ENCODE measurements around the gene TMEM61. TPM values are rescaled to one million over a fixed set of nuclear protein-coding genes. Genes with fewer than 3 reads are reported as not detected.
A peak's percentile ranks its signal among the peaks of the same experiment; 100 is the strongest.

The TMEM61 gene
- total RNA-seq, 2 donors from 2014 or later, result not detected

DNA sequence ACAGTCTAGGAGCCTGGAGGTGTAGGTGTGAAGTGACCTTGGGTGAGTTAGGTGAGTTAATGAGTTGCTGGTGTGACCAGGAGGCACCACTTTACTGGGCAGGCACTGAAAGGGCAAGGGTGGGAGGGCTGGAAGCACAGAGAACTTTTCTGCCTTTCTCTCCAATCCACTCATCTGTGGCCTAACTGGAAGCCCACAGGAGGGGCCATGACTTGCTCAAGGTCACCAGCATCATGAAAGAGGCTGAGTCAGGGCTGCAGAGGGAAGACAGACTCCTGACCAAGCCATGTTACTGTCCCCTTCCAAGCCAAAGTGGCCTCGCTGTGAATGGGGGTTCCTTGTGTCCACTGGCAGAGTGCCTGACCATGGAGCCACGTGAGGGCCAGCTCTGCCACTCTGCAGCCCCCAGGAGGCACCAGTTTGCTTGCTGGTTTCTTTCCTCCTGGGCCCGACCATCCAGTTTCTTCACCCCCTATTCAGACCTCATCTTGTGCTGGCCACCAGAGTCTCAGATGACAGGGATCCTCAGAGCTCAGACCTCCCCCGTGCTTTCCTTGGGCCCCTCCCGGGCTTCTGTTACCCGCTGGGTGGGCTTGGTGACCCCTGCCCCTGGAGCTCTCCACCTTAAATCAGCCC, 14.0 kb downstream of the TMEM61 start:
- Mint-ChIP-seq H3K36me3 (ENCODE audit: low read depth) (no peaks in the 10 kb centered on the region), H3K27ac (peak overlapping the region; percentile 79), H3K4me3 (no peak overlapping the region), H3K4me1 (peaks cover 20% of the 10 kb centered on the region), H3K27me3 (peaks cover 7% of the 10 kb centered on the region)
- DNase-seq (no peak), ATAC-seq (no peak)
- H3K9me3 ChIP-seq (ENCODE audit: control insufficient read depth, low read length, poor library complexity, severe bottlenecking), result no peaks in the 10 kb centered on the region

GRCh38 chr1:54995013-54995760, 14.8 kb downstream of the TMEM61 start:
- H3K9me3 ChIP-seq (ENCODE audit: control insufficient read depth, low read length, poor library complexity, severe bottlenecking), result no peaks in the 10 kb centered on the region
- ATAC-seq (no peak), DNase-seq (no peak)
- Mint-ChIP-seq H3K36me3 (ENCODE audit: low read depth) (no peaks in the 10 kb centered on the region), H3K4me3 (peak overlapping the region; percentile 55), H3K4me1 (peaks cover 20% of the 10 kb centered on the region), H3K27me3 (peaks cover 7% of the 10 kb centered on the region), H3K27ac (peak overlapping the region; percentile 79)

- DNase-seq, result peak in 2 of 3 donors; percentile 22 to 23
- H3K4me3 Mint-ChIP-seq, result peak overlapping the region; percentile 55
Observed at GRCh38 chr1:54995835-54996234, 15.4 kb downstream of the TMEM61 start.

GRCh38 chr1:54996359-54996868, 16.0 kb downstream of the TMEM61 start:
- Mint-ChIP-seq H3K36me3 (ENCODE audit: low read depth) (no peaks in the 10 kb centered on the region), H3K27me3 (peaks cover 7% of the 10 kb centered on the region), H3K4me3 (peak overlapping the region; percentile 55), H3K27ac (peak overlapping the region; percentile 79), H3K4me1 (peaks cover 20% of the 10 kb centered on the region)
- DNase-seq (peak; percentile 69 to 84 (median 71)), ATAC-seq (peak; percentile 86)
- H3K9me3 ChIP-seq (ENCODE audit: control insufficient read depth, low read length, poor library complexity, severe bottlenecking), result no peaks in the 10 kb centered on the region

More at GRCh38 chr1:54995835-54996234, 15.4 kb downstream of the TMEM61 start:
- peak overlapping the region; percentile 79 for H3K27ac Mint-ChIP-seq
- H3K9me3 ChIP-seq (ENCODE audit: control insufficient read depth, low read length, poor library complexity, severe bottlenecking), result no peaks in the 10 kb centered on the region
- H3K27me3 Mint-ChIP-seq, result peaks cover 7% of the 10 kb centered on the region
- ATAC-seq, result peak; percentile 84
- peaks cover 20% of the 10 kb centered on the region for H3K4me1 Mint-ChIP-seq
- no peaks in the 10 kb centered on the region for H3K36me3 Mint-ChIP-seq (ENCODE audit: low read depth)

- H3K27ac Mint-ChIP-seq, result peak overlapping the region; percentile 79
- no peak for DNase-seq
- H3K27me3 Mint-ChIP-seq, result peaks cover 7% of the 10 kb centered on the region
- ATAC-seq, result no peak
- H3K4me1 Mint-ChIP-seq, result peaks cover 20% of the 10 kb centered on the region
- no peaks in the 10 kb centered on the region for H3K36me3 Mint-ChIP-seq (ENCODE audit: low read depth)
- H3K4me3 Mint-ChIP-seq, result peak overlapping the region; percentile 55
- no peaks in the 10 kb centered on the region for H3K9me3 ChIP-seq (ENCODE audit: control insufficient read depth, low read length, poor library complexity, severe bottlenecking)
Observed at GRCh38 chr1:54996869-54997710, 16.7 kb downstream of the TMEM61 start.

GRCh38 chr1:54997711-54997986, 17.2 kb downstream of the TMEM61 start:
- H3K9me3 ChIP-seq (ENCODE audit: control insufficient read depth, low read length, poor library complexity, severe bottlenecking), result no peaks in the 10 kb centered on the region
- H3K36me3 Mint-ChIP-seq (ENCODE audit: low read depth), result no peaks in the 10 kb centered on the region
- H3K4me1 Mint-ChIP-seq, result peaks cover 20% of the 10 kb centered on the region
- H3K27ac Mint-ChIP-seq, result no peak overlapping the region
- no peak for ATAC-seq
- H3K4me3 Mint-ChIP-seq, result no peak overlapping the region
- peaks cover 7% of the 10 kb centered on the region for H3K27me3 Mint-ChIP-seq
- DNase-seq, result no peak

GRCh38 chr1:54998100-54998499, 17.7 kb downstream of the TMEM61 start:
- no peak for ATAC-seq
- Mint-ChIP-seq H3K27me3 (peaks cover 7% of the 10 kb centered on the region), H3K36me3 (ENCODE audit: low read depth) (no peaks in the 10 kb centered on the region), H3K4me1 (peaks cover 20% of the 10 kb centered on the region), H3K27ac (no peak overlapping the region), H3K4me3 (no peak overlapping the region)
- H3K9me3 ChIP-seq (ENCODE audit: control insufficient read depth, low read length, poor library complexity, severe bottlenecking), result no peaks in the 10 kb centered on the region
- DNase-seq, result no peak

GRCh38 chr1:54998677-54999076, 18.2 kb downstream of the TMEM61 start, which contains the start of gene BSND:
BSND (plus strand) TSS chr1:54998933; CDS start chr1:54999187, 254 bp downstream.
- Mint-ChIP-seq H3K36me3 (ENCODE audit: low read depth) (no peaks in the 10 kb centered on the region), H3K27ac (no peak within 1 kb of the TSS), H3K4me1 (peaks cover 20% of the 10 kb centered on the region), H3K4me3 (no peak within 1 kb of the TSS), H3K27me3 (peaks cover 7% of the 10 kb centered on the region)
- DNase-seq, result no peak
- no peaks in the 10 kb centered on the region for H3K9me3 ChIP-seq (ENCODE audit: control insufficient read depth, low read length, poor library complexity, severe bottlenecking)
- ATAC-seq, result no peak

DNA sequence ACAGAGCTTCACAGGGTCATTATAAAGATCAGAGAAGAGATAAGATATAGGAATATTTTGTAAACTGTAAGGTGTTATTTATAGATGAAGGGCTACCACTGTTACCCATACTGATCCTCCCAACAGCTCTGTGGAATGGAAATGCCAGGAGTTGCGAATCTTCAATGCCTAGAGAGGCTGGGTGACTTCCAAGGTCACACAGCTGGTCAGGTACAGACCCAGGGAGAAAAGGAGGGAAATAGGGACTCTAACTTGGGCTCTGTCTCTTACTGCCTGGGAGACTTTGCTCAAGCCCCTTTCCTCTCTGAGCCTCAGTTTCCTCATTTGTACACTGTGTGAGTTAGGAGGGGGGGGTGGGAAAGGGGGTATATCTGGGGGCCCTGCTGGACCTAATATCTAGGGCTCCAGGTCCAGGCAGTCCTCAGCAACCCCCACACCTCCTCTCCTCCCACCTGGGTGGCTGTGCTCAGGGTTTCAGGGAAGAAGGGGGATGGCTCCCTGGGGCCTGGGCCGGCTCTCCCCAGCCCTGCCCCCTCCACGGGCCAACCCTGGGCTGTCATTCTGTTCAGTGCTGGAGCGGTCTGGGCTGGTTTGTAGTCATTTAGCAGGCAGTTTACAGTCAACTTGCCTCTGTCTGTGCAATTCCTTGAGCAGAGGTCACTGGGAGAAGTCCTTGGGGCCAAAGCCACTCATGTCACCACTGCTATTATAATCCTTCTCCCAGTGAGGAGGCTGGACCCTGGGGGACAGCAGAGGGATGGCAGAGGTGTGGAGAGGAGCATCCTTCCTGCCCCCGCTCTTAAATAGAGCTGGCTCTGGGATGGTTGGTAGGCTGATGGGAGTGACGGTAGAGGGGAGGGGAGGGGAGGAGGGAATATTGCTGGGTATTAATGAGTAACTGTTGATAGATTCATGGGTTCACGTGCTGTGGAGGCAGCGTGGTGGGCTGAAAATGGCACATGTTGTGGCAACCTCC, 20.0 kb downstream of the TMEM61 start:
- ATAC-seq (no peak), DNase-seq (no peak)
- Mint-ChIP-seq H3K27me3 (peaks cover 7% of the 10 kb centered on the region), H3K36me3 (ENCODE audit: low read depth) (no peaks in the 10 kb centered on the region), H3K4me1 (peaks cover 12% of the 10 kb centered on the region), H3K27ac (no peak overlapping the region), H3K4me3 (no peak overlapping the region)
- no peaks in the 10 kb centered on the region for H3K9me3 ChIP-seq (ENCODE audit: control insufficient read depth, low read length, poor library complexity, severe bottlenecking)

DNA sequence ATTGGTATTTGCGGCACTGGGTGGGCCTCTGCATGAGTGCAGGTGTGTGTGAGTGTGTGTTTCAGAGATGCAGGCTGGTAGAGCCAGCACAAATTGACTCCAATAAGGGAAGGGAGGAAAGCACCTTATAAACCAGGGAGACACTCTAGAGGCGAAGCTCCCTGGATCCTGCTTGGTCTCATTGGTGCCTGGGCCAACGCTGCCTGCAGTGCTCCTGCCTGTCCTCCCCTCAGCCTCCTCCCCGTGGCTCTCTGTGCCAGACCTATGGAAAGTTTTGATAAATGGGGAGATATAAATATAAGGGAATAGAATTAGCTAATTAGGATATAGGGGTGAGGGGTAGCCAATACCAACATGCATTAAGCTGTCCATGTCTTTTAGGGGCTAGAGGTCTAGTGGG, 20.9 kb downstream of the TMEM61 start:
- DNase-seq (no peak), ATAC-seq (no peak)
- Mint-ChIP-seq H3K4me3 (no peak overlapping the region), H3K36me3 (ENCODE audit: low read depth) (no peaks in the 10 kb centered on the region), H3K27ac (no peak overlapping the region), H3K27me3 (peaks cover 7% of the 10 kb centered on the region), H3K4me1 (peaks cover 3% of the 10 kb centered on the region)
- H3K9me3 ChIP-seq (ENCODE audit: control insufficient read depth, low read length, poor library complexity, severe bottlenecking), result no peaks in the 10 kb centered on the region

- Mint-ChIP-seq H3K4me3 (no peak overlapping the region), H3K4me1 (no peaks in the 10 kb centered on the region), H3K36me3 (ENCODE audit: low read depth) (no peaks in the 10 kb centered on the region), H3K27me3 (peaks cover 1% of the 10 kb centered on the region), H3K27ac (no peak overlapping the region)
- DNase-seq, result no peak
- H3K9me3 ChIP-seq (ENCODE audit: control insufficient read depth, low read length, poor library complexity, severe bottlenecking), result no peaks in the 10 kb centered on the region
- ATAC-seq, result no peak
Observed at GRCh38 chr1:55002686-55003085, 22.3 kb downstream of the TMEM61 start.

DNA sequence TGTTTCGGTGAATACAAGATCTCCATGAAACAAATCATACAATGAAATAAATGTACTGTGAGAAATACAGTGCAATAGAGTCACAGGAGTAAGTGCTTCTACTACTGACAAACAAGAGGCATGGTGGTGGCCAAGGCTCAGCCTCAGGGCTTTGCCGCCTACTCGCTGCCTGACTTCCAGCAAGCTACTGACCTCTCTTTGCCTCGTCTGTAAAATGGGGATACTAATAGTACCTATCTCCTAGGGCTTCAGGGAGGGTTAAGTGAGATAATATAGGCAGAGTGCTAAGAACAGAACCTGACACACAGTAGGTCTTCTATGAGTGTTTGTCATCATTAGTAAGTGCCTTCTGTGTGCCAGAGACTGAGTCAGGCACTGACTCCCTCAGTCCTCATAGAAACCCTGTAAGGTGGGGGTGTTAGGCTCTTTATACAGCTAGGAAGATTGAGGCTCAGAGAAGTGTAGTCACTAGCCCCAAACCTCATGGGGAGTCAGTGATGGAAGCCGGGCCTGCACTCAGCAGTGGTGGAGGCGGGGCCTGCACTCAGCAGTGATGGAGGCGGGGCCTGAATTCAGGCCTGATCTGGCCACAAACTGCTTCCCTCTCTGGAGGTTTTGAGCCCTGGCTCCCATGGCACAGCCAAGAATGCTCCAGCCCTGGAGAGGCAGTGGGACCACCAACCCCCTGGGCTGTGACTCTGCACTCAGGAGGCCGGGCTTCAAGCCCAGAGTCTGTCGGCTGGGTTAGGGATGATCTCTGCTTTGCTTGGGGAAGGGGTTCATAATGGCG, 25.1 kb downstream of the TMEM61 start:
- H3K9me3 ChIP-seq (ENCODE audit: control insufficient read depth, low read length, poor library complexity, severe bottlenecking), result no peaks in the 10 kb centered on the region
- DNase-seq (no peak), ATAC-seq (no peak)
- Mint-ChIP-seq H3K36me3 (ENCODE audit: low read depth) (peaks cover 5% of the 10 kb centered on the region), H3K27ac (no peak overlapping the region), H3K4me1 (no peaks in the 10 kb centered on the region), H3K4me3 (no peak overlapping the region), H3K27me3 (no peaks in the 10 kb centered on the region)

Measured in T-helper 17 cell (primary cell).